ENCODE measurements around the gene OR10S1.

OR10S1 gene

GRCh38 chr11:123973816-123974215 lies 3.8 kb downstream of the OR10S1 start:
- no peak overlapping the region for H3K4me3 ChIP-seq (ENCODE audit: low read length)
- DNase-seq (ENCODE audit: low read depth), result peak; percentile 96
- TF ChIP-seq, protein P1, sequence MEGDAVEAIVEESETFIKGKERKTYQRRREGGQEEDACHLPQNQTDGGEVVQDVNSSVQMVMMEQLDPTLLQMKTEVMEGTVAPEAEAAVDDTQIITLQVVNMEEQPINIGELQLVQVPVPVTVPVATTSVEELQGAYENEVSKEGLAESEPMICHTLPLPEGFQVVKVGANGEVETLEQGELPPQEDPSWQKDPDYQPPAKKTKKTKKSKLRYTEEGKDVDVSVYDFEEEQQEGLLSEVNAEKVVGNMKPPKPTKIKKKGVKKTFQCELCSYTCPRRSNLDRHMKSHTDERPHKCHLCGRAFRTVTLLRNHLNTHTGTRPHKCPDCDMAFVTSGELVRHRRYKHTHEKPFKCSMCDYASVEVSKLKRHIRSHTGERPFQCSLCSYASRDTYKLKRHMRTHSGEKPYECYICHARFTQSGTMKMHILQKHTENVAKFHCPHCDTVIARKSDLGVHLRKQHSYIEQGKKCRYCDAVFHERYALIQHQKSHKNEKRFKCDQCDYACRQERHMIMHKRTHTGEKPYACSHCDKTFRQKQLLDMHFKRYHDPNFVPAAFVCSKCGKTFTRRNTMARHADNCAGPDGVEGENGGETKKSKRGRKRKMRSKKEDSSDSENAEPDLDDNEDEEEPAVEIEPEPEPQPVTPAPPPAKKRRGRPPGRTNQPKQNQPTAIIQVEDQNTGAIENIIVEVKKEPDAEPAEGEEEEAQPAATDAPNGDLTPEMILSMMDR (IDR thresholded peaks at IDR 0.05; ENCODE audit: insufficient read depth, low read depth, low read length, missing control alignments), result no peak

DNA sequence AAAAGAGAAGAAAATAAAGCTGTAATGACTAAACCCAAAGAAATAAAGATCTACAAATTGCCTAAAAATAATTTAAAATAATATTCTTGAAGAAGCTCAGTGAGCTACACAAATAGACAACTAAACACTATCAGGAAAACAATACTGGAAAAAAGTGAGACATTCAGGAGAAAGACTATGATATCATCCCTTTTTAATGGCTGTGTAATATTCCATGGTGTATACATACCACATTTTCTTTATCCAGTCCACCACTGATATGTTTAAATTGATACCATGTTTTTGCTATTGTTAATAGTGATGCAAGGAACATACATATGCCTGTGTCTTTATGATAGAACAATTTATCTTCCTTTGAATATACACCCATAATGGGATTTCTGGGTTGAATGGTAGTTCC lies 20.8 kb downstream of the OR10S1 start:
- no peak overlapping the region for H3K4me3 ChIP-seq (ENCODE audit: low read length)
- TF ChIP-seq, protein P1 (IDR thresholded peaks at IDR 0.05; ENCODE audit: insufficient read depth, low read depth, low read length, missing control alignments), result no peak
- no peak for DNase-seq (ENCODE audit: low read depth)

DNA sequence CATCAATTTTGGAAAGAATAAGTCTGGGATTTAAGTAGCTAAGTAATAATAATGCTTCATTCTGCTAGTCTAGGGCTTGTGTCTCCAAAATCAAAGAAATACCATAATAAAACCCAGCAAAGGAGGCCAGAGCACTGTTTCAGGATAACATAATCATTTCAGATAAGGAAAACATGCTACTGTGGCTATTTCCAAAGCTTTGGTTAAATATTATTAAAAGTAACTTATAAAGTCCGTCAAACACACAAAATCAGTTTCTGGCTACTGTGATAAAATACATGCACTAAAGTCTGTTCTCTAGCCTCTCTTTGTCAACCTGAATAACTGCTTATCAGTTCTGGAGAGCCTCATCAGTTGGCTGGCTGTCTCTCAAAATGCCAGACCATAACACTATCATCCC lies 32.4 kb downstream of the OR10S1 start:
- no peak for DNase-seq (ENCODE audit: low read depth)
- TF ChIP-seq, protein P1 (IDR thresholded peaks at IDR 0.05; ENCODE audit: insufficient read depth, low read depth, low read length, missing control alignments), result no peak

GRCh38 chr11:123943738-123944137 lies 33.8 kb downstream of the OR10S1 start, which contains the start of gene OR6T1:
OR6T1 (minus strand) TSS chr11:123943838; CDS start chr11:123943838, 0 bp downstream.
- TF ChIP-seq, protein P1 (IDR thresholded peaks at IDR 0.05; ENCODE audit: insufficient read depth, low read depth, low read length, missing control alignments), result no peak
- no peak within 1 kb of the TSS for H3K4me3 ChIP-seq (ENCODE audit: low read length)
- no peak for DNase-seq (ENCODE audit: low read depth)

More for the DNA sequence above, 32.4 kb downstream of the OR10S1 start:
- no peak overlapping the region for H3K4me3 ChIP-seq (ENCODE audit: low read length)

DNA sequence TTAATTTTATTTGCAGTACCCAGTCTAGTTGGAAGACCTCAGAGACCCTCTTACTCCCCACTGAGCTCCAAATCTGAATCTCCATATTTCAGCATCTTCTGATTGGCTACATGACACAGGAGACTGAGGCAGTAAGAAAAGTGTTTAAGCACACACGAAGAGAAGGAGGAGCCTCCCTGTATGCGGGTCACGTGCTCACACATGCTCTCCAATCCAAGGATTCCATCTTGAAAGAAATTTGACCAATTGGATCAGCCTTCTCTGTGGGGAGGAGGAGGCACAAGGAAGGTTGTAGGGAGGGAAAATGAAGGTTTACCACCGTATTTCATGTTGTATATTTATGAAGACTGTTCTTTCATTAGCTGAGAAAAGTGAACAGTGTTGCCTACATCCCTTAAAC lies 35.2 kb downstream of the OR10S1 start:
- no peak overlapping the region for H3K4me3 ChIP-seq (ENCODE audit: low read length)
- TF ChIP-seq, protein P1 (IDR thresholded peaks at IDR 0.05; ENCODE audit: insufficient read depth, low read depth, low read length, missing control alignments), result no peak
- no peak for DNase-seq (ENCODE audit: low read depth)

DNA sequence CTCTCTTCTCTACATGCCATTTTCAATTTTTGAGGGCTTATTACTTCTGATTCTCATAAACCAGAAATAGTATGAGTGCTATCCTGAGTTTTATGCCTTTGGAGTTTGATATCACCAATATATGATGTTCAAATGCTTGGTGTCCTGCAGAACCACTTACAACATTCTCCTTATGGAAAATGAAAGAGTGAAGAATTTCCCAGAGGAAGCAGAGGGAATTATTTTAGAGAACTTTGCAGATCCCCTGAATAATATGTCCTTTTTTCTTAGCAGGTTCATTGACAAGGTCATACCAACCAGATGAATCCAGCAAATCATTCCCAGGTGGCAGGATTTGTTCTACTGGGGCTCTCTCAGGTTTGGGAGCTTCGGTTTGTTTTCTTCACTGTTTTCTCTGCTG lies 38.3 kb downstream of the OR10S1 start, which contains the start of gene OR4D5:
Gene OR4D5, plus strand, starts transcription at position 301 of the 400 bp plus-strand sequence. Its CDS starts 0 bp downstream, at position 301.
- DNase-seq (ENCODE audit: low read depth), result no peak
- TF ChIP-seq, protein P1 (IDR thresholded peaks at IDR 0.05; ENCODE audit: insufficient read depth, low read depth, low read length, missing control alignments), result no peak
- H3K4me3 ChIP-seq (ENCODE audit: low read length), result no peak within 1 kb of the TSS
